ENCODE measurements around the gene SYNE3. TPM values are rescaled to one million over a fixed set of nuclear protein-coding genes. Genes with fewer than 3 reads are reported as not detected.

The SYNE3 gene
- total RNA-seq, 1 experiment from 2014 or later: 6.2 TPM

- no peaks in the 10 kb centered on the region for H3K36me3 ChIP-seq (ENCODE audit: control insufficient read depth, insufficient read depth, low read length)
- intact Hi-C loops (cut with micrococcal nuclease; ENCODE audit: unreplicated experiment): no loop called here
- no TSS peak for BruUV-seq (replicated peaks)
- H3K9me3 ChIP-seq (ENCODE audit: control insufficient read depth, insufficient read depth, low read depth, low read length): no peaks in the 10 kb centered on the region
- no peaks in the 10 kb centered on the region for H3K4me1 ChIP-seq (ENCODE audit: control insufficient read depth, insufficient read depth, low read length)
- no peak for ATAC-seq
- H3K27me3 ChIP-seq (ENCODE audit: control insufficient read depth, insufficient read depth, low read length): no peaks in the 10 kb centered on the region
- POLR2A ChIA-PET: no interaction called here
- TF ChIP-seq SIN3A (IDR thresholded peaks at IDR 0.05; ENCODE audit: borderline replicate concordance, insufficient read depth, low read depth, low read length) (no peak), TCF7L2 (IDR thresholded peaks at IDR 0.05; ENCODE audit: low read depth, low read length) (no peak), REST (IDR thresholded peaks at IDR 0.05; ENCODE audit: insufficient read depth in 1 of 2, low read depth in 2 of 2, low read length in 1 of 2) (no peak), CTCF (IDR thresholded peaks at IDR 0.05) (no peak), POLR2AphosphoS5 (IDR thresholded peaks at IDR 0.05; ENCODE audit: low read depth, low read length) (no peak)
- no peak for DNase-seq (ENCODE audit: low read depth, low spot score)
- H3K4me3 ChIP-seq (ENCODE audit: low read depth in 2 of 2, low read length in 2 of 2): no peak overlapping the region
- no peak overlapping the region for H3K27ac ChIP-seq (ENCODE audit: low read length)
- in situ Hi-C loops (cut with HindIII; ENCODE audit: low pct_unique_long_range_greater_than_20kb, low sequenced_read_pairs): no loop called here
- CTCF ChIA-PET: no interaction called here
These were observed 40.8 kb upstream of the SYNE3 start for GRCh38 chr14:95557291-95557690.

GRCh38 chr14:95555053-95555452 is 38.6 kb upstream of the SYNE3 start:
- Histone ChIP-seq H3K27ac (ENCODE audit: low read length) (no peak overlapping the region), H3K4me3 (ENCODE audit: low read depth in 2 of 2, low read length in 2 of 2) (no peak overlapping the region), H3K9me3 (ENCODE audit: control insufficient read depth, insufficient read depth, low read depth, low read length) (no peaks in the 10 kb centered on the region), H3K27me3 (ENCODE audit: control insufficient read depth, insufficient read depth, low read length) (no peaks in the 10 kb centered on the region), H3K36me3 (ENCODE audit: control insufficient read depth, insufficient read depth, low read length) (no peaks in the 10 kb centered on the region), H3K4me1 (ENCODE audit: control insufficient read depth, insufficient read depth, low read length) (peaks cover 2% of the 10 kb centered on the region)
- in situ Hi-C loops (cut with HindIII; ENCODE audit: low pct_unique_long_range_greater_than_20kb, low sequenced_read_pairs): no loop called here
- no peak for TF ChIP-seq TCF7L2 (IDR thresholded peaks at IDR 0.05; ENCODE audit: low read depth, low read length)
- no peak for TF ChIP-seq SIN3A (IDR thresholded peaks at IDR 0.05; ENCODE audit: borderline replicate concordance, insufficient read depth, low read depth, low read length)
- TF ChIP-seq CTCF (IDR thresholded peaks at IDR 0.05): no peak
- no peak for TF ChIP-seq REST (IDR thresholded peaks at IDR 0.05; ENCODE audit: insufficient read depth in 1 of 2, low read depth in 2 of 2, low read length in 1 of 2)
- TF ChIP-seq POLR2AphosphoS5 (IDR thresholded peaks at IDR 0.05; ENCODE audit: low read depth, low read length): no peak
- CTCF ChIA-PET: no interaction called here
- POLR2A ChIA-PET: no interaction called here
- DNase-seq (ENCODE audit: low read depth, low spot score) (no peak), ATAC-seq (no peak)
- intact Hi-C loops (cut with micrococcal nuclease; ENCODE audit: unreplicated experiment): no loop called here
- no TSS peak for BruUV-seq (replicated peaks)
